ENCODE data around the gene SUSD2.
A peak's percentile ranks its signal among the peaks of the same experiment; 100 is the strongest.

Gene SUSD2

DNA sequence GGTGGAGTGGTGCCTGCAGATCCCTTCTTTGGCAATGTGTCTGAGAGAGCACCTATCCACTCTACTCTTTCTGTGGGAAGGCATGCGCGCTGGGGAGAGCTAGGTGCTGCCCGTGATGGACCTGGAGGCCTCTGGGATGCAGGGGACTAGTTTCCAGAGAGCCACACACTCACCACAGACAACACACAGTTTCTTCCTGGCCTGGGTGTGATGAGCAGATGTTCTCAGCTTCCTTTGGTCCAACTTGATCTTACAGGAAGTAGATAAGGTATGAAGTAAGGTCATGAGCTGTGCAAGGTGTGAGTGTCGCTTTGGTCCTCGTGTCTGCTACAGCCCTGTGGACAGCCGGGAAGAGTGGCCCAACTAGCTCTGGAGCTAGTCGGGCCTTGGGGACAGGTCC, 27.3 kb upstream of the SUSD2 start:
- DNase-seq (ENCODE audit: low spot score) = no peak

- DNase-seq (ENCODE audit: low spot score) = no peak
Measured at GRCh38 chr22:24154826-24155225, 26.5 kb upstream of the SUSD2 start.

GRCh38 chr22:24155627-24156140, 25.6 kb upstream of the SUSD2 start:
- peak; percentile 42 for DNase-seq (ENCODE audit: low spot score)

DNA sequence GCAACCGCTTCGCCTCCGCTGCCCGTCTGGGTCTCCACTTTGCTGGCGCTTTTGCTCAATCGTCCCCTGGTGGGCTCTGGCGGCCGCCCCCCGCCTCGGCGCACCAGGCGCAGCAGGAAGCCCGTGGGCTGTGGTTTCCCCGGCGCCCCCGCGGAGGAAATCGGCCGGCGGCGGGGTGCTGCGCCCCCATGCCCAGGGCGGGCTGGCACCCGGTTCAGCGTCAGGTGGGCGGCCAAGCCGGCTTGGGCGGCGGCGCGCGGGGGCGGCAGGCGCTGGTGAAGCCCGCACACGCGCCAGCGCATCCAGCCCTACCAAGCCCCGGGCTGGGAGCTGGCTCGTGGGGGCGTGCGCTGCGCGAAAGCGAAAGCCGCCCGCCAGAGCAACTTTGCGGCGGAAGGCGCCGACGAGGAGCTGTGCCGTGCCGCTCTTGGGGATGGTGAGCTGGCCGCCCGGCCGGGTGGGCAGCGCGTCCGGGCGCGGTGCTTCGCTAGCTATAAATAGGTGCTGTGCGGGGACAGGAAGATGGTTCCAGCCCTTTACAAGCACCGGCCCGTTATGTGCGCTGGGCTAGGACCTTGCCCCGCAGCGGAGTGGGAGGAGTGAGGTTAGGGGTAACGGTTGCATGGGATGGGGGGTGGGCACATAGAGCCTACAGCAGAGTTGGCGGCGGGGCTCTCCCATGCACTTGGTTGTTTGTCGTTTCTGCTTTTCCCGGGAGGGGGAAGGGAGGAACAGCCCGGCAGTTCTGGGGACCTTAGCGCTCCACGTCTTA, 25.0 kb upstream of the SUSD2 start:
- peak; percentile 71 for DNase-seq (ENCODE audit: low spot score)

DNA sequence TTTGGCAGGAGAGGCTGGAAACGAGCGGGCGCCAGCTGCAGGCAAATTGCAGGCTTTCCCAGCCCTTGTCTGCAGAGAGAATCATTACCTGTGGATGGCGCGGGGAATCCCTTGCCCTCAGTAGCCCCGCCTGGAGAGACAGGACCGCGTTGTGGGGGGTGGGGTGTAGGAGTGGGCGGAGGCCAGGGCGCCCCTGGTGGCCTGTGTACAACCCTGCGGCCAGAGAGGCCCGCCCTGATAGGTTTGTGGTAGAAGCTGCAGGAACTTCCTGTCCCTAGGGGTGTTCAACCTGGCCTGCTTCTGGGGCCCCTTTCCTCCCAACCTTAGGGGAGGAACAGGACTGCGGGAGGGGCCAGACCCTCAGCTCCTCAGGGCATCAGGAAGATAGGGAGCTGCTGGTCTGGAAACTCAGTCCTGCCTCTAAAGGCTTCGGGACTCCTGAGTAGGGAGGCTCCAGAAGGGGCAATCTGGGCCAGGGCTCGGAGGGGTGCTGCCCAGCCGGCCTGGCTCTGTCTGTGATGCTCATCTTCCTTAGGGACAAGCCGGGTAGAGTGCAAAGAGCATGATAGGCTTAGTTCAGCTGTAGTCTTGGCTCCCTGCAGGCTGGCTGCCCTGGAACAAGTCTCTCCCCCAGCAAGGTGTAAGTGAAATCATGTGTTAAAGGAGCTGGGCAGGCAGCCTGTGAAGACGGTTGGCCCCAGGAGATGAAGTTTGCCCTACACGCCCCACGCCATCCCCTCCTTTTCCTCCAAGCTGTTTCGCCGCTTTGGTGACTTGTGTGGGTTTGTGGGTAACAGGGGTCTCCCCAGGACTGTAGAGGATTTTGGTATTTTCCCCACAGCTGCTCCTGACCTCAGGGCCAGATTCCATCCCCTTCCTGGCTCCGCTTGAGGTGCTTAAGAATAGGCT, 24.1 kb upstream of the SUSD2 start:
- peak; percentile 79 for DNase-seq (ENCODE audit: low spot score)

DNA sequence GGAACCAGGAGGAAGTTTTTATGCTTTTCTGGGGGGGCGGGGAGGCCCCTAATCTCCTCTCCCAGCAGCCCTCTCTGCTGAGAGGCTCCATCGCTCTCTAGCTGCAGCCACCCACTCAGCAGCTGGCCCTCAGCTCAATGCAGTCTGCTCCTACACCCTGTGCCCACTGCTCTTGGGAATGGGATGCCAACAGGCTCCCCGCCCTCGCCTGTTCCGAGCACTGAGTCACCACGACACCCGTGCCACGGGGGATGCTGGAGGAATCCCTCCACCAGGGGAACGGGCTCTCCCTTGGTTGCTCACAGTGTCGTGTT, 23.5 kb upstream of the SUSD2 start:
- no peak for DNase-seq (ENCODE audit: low spot score)

GRCh38 chr22:24159650-24160049, 21.6 kb upstream of the SUSD2 start:
- no peak for DNase-seq (ENCODE audit: low spot score)

DNA sequence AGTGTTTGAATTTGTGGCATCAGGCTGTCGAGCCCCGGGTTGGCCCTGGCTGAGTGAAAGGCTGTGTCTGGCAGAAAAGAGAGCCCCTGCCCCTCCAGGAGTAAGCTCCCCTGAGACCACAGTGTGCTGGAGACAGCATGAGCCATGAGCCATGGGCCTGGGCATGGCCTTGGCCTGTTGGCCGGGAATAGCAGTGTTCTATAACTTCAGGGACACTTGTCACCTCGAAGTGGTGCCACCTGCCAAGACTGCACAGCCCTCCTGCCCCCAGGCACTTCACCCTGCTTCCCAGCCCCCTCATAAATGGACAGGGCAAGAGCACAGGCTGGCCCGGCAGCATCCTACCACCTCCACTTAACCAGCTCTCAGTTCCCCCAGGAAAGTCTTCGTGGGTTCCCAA, 20.7 kb upstream of the SUSD2 start:
- no peak for DNase-seq (ENCODE audit: low spot score)

DNA sequence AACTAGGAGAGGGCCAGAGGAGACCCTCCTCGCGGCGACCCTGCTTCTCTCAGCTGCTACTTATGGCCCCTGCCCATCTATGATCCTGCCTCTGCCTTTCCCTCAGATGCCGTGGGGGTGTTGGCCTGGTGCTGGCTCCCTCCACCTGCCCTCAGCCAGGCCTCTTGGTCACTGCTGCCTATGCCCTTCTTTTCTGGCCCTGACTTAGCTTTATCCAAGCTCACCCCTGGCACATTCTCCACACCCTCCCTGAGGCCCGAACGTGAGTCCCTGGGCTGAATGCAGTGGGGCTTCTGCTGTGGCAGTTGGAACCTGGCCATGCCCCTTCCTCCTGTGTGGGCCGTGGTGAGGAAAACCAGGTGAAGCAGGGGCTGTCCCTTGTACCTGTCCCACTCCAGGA, 19.8 kb upstream of the SUSD2 start:
- DNase-seq (ENCODE audit: low spot score) = no peak

DNA sequence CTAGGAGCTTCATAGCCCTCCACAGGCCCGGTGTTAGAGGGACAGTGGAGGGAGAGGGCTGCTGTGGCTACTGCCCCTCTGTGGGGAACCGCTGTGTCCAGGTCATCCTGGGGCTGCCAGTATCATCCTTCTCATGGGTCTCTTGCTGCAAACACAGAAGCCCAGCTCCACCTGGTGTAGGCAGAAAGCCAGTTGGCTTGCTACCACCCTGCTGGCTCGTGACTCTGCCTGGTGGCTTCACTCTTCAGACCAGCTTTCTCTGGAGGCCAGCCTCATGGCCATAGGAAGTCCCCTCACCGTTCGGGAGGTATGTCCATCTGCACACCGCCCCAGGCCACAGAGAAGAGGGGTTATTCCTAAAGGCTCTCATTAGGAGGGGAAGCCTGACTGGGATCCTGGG, 19.4 kb upstream of the SUSD2 start:
- no peak for DNase-seq (ENCODE audit: low spot score)

DNA sequence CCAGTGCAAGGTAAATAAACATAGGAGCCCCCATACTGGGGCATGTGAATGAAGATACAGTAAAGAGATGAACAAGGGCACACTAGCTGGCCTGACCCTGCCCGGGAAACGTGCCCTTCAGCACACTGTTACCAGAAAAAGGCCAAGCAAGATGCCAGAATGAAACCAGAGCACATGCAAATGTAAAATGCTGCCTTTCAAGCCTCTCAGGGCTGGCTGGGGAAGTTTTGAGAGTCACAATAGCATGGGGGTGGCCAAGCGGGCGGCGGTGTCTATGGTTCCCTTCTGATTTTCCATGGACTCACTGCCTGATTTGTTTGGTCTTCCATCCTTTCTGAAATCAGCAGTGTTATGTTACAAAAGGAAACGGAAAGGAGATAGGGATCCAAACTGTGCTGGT, 18.9 kb upstream of the SUSD2 start:
- DNase-seq (ENCODE audit: low spot score) = no peak

GRCh38 chr22:24164243-24164642, 17.0 kb upstream of the SUSD2 start:
- DNase-seq (ENCODE audit: low spot score) = no peak

- DNase-seq (ENCODE audit: low spot score) = no peak
Measured at GRCh38 chr22:24164940-24165339, 16.3 kb upstream of the SUSD2 start.

DNA sequence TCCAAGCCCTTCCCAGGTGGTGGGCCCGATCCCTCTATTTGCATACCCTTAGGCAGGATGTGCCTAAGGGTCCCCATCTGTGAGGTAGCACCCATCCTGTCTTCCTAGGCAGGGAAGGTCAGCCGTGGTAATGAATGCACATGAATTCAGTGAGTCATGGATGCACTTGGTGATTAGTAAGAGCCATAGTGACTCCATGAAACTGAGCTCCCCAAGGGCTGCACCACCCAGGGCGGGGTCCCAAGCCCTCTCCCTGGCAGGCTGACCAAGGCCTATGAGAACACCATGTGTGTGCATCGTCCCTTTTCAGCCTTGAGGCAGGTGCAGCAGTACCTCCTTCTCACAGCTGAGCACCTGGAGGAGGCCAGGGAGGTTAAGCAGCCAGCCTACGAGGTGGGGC, 15.6 kb upstream of the SUSD2 start:
- no peak for DNase-seq (ENCODE audit: low spot score)

- no peak for DNase-seq (ENCODE audit: low spot score)
Measured at GRCh38 chr22:24166811-24167210, 14.5 kb upstream of the SUSD2 start.

DNA sequence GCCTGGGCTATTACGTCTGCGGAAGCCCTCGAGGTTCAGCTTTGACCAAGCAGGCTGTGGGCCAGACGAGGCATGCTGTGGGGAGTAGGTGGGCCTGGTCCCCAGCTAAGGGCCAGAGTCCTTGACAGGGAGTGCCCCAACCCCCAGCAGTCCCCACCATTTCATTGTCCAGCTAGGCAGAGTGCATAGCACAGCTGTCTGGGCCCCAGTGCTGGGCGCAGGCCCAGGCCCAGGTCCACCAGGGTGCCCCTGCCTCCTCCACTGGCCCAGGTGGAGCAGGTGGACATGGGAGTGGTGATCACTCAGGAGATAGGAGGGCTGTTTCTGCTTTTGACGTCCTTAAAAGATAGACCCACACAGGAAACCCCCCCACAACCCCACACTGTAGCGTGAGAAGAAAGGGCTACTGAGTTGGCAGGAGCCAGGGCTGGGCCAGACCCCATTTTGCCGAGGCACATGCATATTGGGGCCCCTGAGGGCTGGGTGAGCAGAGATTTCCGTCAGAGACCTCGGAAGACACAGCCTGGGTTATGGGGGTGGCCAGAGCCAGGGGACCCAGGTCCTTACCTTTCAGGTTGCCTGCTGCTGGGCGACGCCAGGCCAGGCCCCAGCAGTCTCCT, 11.7 kb upstream of the SUSD2 start:
- no peak for DNase-seq (ENCODE audit: low spot score)

GRCh38 chr22:24170188-24170587, 11.1 kb upstream of the SUSD2 start:
- no peak for DNase-seq (ENCODE audit: low spot score)

DNA sequence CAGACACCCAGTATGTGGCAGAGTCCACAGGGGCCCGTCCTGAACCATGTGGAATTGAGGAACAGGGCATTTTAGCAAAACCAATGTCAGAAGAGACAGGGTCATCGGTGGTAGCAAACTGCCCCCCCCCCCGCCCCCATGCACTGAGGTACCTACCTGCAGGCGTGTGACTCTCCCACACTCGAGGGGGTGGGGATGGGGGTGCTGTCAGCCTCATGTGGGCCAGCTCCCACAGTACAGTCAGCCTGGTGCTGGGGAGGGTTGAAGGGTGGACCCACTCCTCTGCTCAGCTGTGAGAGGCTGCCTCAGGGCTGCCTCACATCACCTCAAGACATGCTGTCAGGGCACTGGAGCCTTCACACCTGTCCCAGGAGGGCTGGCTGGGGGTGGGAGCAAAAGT, 10.7 kb upstream of the SUSD2 start:
- DNase-seq (ENCODE audit: low spot score) = no peak

GRCh38 chr22:24171822-24172221, 9.5 kb upstream of the SUSD2 start:
- DNase-seq (ENCODE audit: low spot score) = no peak

DNA sequence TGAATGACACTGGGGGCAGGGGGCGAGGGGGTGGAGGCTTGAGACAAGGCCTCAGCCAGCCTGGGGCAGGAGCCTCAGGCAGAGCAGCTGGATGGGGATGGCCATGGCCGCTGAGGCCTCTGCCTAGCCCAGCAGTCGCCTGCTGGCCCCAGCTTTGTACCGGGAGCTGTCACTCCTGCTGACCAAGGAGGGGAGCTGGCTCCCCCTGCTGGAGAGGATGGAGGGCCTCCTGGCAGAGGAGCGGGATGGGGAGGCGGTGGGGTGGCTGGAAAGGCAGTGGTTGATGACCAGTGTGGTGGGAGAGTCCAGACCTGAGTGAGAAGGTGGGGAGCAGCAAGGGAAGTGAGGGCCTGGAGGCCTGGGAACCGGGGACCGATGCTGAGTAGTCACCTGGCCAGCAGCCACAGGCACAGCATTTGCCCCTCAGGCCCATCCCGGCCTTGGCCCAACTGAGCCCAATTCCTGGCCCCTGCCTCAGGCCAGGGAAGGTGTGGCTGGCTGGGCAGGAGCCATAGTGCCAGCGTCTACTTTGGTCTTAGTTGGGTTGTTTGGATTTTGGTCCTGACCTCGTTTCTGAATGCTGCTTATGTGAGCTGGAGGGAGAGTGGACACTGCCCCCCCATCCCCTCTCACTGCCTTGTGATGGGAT, 6.0 kb upstream of the SUSD2 start:
- peak; percentile 80 for DNase-seq (ENCODE audit: low spot score)

DNA sequence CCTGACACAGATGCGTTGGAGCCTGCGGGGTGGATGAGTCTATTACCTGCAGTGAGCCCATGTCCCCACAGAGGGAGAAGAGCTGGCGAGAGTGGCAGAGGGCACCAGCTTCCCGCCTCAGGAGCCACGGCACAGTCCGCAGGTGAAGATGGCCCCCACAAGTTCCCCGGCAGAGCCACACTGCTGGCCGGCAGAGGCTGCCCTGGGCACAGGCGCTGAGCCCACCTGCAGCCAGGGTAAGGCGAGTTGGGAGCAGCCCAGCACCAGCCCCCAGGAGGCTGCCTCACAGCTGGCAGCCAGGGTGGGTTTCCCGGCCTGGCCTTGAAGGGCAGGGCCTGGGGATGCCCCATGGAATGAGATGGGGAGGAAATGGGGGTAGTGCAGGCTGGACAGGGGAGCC, 5.2 kb upstream of the SUSD2 start:
- DNase-seq (ENCODE audit: low spot score) = no peak

DNA sequence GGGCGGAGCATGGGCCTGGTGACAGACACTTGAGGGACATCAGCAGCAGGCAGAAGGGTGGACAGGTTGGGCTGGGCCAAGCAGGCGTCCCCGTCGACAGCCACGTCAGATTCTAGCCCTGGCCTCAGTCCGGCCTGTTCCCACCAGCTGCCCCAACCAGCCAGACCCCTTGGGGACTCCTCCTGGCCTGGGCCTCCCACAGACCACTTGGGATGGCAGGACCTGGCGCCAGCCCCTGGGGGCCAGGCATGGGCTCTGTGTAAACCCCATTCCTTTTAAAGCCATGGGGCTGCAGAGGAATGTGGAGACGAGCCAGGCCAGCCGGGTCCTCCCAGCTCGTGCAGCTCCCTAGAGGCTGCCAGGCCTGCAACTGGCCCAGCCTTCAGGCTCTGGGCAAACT, 4.7 kb upstream of the SUSD2 start:
- DNase-seq (ENCODE audit: low spot score) = no peak
